ENCODE measurements around the gene ADAMTS6.

The ADAMTS6 gene

GRCh38 chr5:65133477-65134110 is 348.1 kb downstream of the ADAMTS6 start:
- no peaks in the 10 kb centered on the region for H3K36me3 ChIP-seq (ENCODE audit: control insufficient read depth in 4 of 4, insufficient read depth in 4 of 4, low read length in 3 of 4)
- no peaks in the 10 kb centered on the region for H3K4me1 ChIP-seq (ENCODE audit: control extremely low read depth in 1 of 4, control insufficient read depth in 4 of 4, insufficient read depth in 4 of 4, low read length in 3 of 4)
- H3K27me3 ChIP-seq (replicated peaks in 2 of 5; ENCODE audit: control insufficient read depth in 4 of 5, insufficient read depth in 5 of 5, low read length in 4 of 5), result no peaks in the 10 kb centered on the region
- POLR2A ChIA-PET, result no interaction called here
- H3K9me3 ChIP-seq (ENCODE audit: control extremely low read depth in 1 of 5, control insufficient read depth in 4 of 5, insufficient read depth in 2 of 5, low read depth in 1 of 5, low read length in 4 of 5), result no peaks in the 10 kb centered on the region
- CTCF ChIA-PET, result no interaction called here
- WGBS (ENCODE audit: insufficient coverage), result 100% methylated on average over 1 of the region's 2 CpGs
- no peak overlapping the region for H3K27ac ChIP-seq (ENCODE audit: insufficient read depth in 1 of 2, low read depth in 1 of 2, low read length in 2 of 2, poor library complexity in 1 of 2, severe bottlenecking in 2 of 2)
- H3K4me3 ChIP-seq (ENCODE audit: control insufficient read depth in 1 of 7, extremely low read depth in 1 of 7, insufficient read depth in 4 of 7, low read depth in 2 of 7, low read length in 6 of 7), result no peak overlapping the region
- DNase-seq, result no peak

DNA sequence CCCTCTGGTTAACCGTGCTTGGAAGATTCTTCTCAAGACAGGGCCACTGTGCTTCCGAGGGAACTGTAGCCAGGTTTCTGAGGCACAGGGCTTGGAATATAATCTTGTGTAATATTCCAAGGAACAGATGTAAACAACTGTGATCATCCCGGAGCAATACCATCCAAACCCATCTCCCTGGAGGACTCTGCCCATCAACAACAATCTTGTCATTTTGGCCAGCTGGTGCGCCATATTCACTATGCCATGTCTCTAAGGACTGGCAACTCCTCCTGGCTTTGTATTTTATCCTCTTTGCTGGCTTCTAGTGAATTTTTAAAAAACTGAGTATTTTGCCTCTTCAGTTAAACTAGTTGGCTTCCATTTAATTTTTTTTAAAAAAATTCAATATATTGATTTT is 349.3 kb downstream of the ADAMTS6 start:
- DNase-seq, result no peak
- Histone ChIP-seq H3K9me3 (ENCODE audit: control extremely low read depth in 1 of 5, control insufficient read depth in 4 of 5, insufficient read depth in 2 of 5, low read depth in 1 of 5, low read length in 4 of 5) (no peaks in the 10 kb centered on the region), H3K27me3 (replicated peaks in 2 of 5; ENCODE audit: control insufficient read depth in 4 of 5, insufficient read depth in 5 of 5, low read length in 4 of 5) (no peaks in the 10 kb centered on the region), H3K4me3 (ENCODE audit: control insufficient read depth in 1 of 7, extremely low read depth in 1 of 7, insufficient read depth in 4 of 7, low read depth in 2 of 7, low read length in 6 of 7) (no peak overlapping the region), H3K36me3 (ENCODE audit: control insufficient read depth in 4 of 4, insufficient read depth in 4 of 4, low read length in 3 of 4) (no peaks in the 10 kb centered on the region), H3K27ac (ENCODE audit: insufficient read depth in 1 of 2, low read depth in 1 of 2, low read length in 2 of 2, poor library complexity in 1 of 2, severe bottlenecking in 2 of 2) (no peak overlapping the region), H3K4me1 (ENCODE audit: control extremely low read depth in 1 of 4, control insufficient read depth in 4 of 4, insufficient read depth in 4 of 4, low read length in 3 of 4) (no peaks in the 10 kb centered on the region)
- CTCF ChIA-PET, result interaction anchor here (1.3 kb wide), 1 partner anchor 17 kb away, joined by 3 read pairs; no protein-coding TSS in a partner anchor
- WGBS (ENCODE audit: insufficient coverage), result 93% methylated on average over 2 of the region's 4 CpGs
- POLR2A ChIA-PET, result no interaction called here

GRCh38 chr5:65128226-65128625 is 353.5 kb downstream of the ADAMTS6 start:
- Histone ChIP-seq H3K36me3 (ENCODE audit: control insufficient read depth in 4 of 4, insufficient read depth in 4 of 4, low read length in 3 of 4) (no peaks in the 10 kb centered on the region), H3K9me3 (ENCODE audit: control extremely low read depth in 1 of 5, control insufficient read depth in 4 of 5, insufficient read depth in 2 of 5, low read depth in 1 of 5, low read length in 4 of 5) (no peaks in the 10 kb centered on the region), H3K27ac (ENCODE audit: insufficient read depth in 1 of 2, low read depth in 1 of 2, low read length in 2 of 2, poor library complexity in 1 of 2, severe bottlenecking in 2 of 2) (no peak overlapping the region), H3K4me1 (ENCODE audit: control extremely low read depth in 1 of 4, control insufficient read depth in 4 of 4, insufficient read depth in 4 of 4, low read length in 3 of 4) (no peaks in the 10 kb centered on the region), H3K27me3 (replicated peaks in 2 of 5; ENCODE audit: control insufficient read depth in 4 of 5, insufficient read depth in 5 of 5, low read length in 4 of 5) (no peaks in the 10 kb centered on the region), H3K4me3 (ENCODE audit: control insufficient read depth in 1 of 7, extremely low read depth in 1 of 7, insufficient read depth in 4 of 7, low read depth in 2 of 7, low read length in 6 of 7) (no peak overlapping the region)
- CTCF ChIA-PET, result no interaction called here
- no peak for DNase-seq
- POLR2A ChIA-PET, result no interaction called here
- WGBS (ENCODE audit: insufficient coverage), result 87% methylated on average over 4 of the region's 6 CpGs

GRCh38 chr5:65127161-65127901 is 354.4 kb downstream of the ADAMTS6 start:
- CTCF ChIA-PET, result no interaction called here
- Histone ChIP-seq H3K4me1 (ENCODE audit: control extremely low read depth in 1 of 4, control insufficient read depth in 4 of 4, insufficient read depth in 4 of 4, low read length in 3 of 4) (no peaks in the 10 kb centered on the region), H3K27me3 (replicated peaks in 2 of 5; ENCODE audit: control insufficient read depth in 4 of 5, insufficient read depth in 5 of 5, low read length in 4 of 5) (no peaks in the 10 kb centered on the region), H3K9me3 (ENCODE audit: control extremely low read depth in 1 of 5, control insufficient read depth in 4 of 5, insufficient read depth in 2 of 5, low read depth in 1 of 5, low read length in 4 of 5) (no peaks in the 10 kb centered on the region), H3K36me3 (ENCODE audit: control insufficient read depth in 4 of 4, insufficient read depth in 4 of 4, low read length in 3 of 4) (no peaks in the 10 kb centered on the region), H3K27ac (ENCODE audit: insufficient read depth in 1 of 2, low read depth in 1 of 2, low read length in 2 of 2, poor library complexity in 1 of 2, severe bottlenecking in 2 of 2) (no peak overlapping the region), H3K4me3 (ENCODE audit: control insufficient read depth in 1 of 7, extremely low read depth in 1 of 7, insufficient read depth in 4 of 7, low read depth in 2 of 7, low read length in 6 of 7) (no peak overlapping the region)
- 94% methylated on average over 8 of the region's 10 CpGs for WGBS (ENCODE audit: insufficient coverage)
- POLR2A ChIA-PET, result no interaction called here
- DNase-seq, result no peak

- ChIA-PET CTCF (no interaction called here), POLR2A (no interaction called here)
- Histone ChIP-seq H3K36me3 (ENCODE audit: control insufficient read depth in 4 of 4, insufficient read depth in 4 of 4, low read length in 3 of 4) (no peaks in the 10 kb centered on the region), H3K9me3 (ENCODE audit: control extremely low read depth in 1 of 5, control insufficient read depth in 4 of 5, insufficient read depth in 2 of 5, low read depth in 1 of 5, low read length in 4 of 5) (no peaks in the 10 kb centered on the region), H3K27me3 (replicated peaks in 2 of 5; ENCODE audit: control insufficient read depth in 4 of 5, insufficient read depth in 5 of 5, low read length in 4 of 5) (no peaks in the 10 kb centered on the region), H3K4me3 (ENCODE audit: control insufficient read depth in 1 of 7, extremely low read depth in 1 of 7, insufficient read depth in 4 of 7, low read depth in 2 of 7, low read length in 6 of 7) (no peak overlapping the region), H3K4me1 (ENCODE audit: control extremely low read depth in 1 of 4, control insufficient read depth in 4 of 4, insufficient read depth in 4 of 4, low read length in 3 of 4) (no peaks in the 10 kb centered on the region), H3K27ac (ENCODE audit: insufficient read depth in 1 of 2, low read depth in 1 of 2, low read length in 2 of 2, poor library complexity in 1 of 2, severe bottlenecking in 2 of 2) (no peak overlapping the region)
- WGBS (ENCODE audit: insufficient coverage), result 96% methylated on average over 5 of the region's 6 CpGs
- no peak for DNase-seq
These were observed 355.1 kb downstream of the ADAMTS6 start for GRCh38 chr5:65126542-65127069.

DNA sequence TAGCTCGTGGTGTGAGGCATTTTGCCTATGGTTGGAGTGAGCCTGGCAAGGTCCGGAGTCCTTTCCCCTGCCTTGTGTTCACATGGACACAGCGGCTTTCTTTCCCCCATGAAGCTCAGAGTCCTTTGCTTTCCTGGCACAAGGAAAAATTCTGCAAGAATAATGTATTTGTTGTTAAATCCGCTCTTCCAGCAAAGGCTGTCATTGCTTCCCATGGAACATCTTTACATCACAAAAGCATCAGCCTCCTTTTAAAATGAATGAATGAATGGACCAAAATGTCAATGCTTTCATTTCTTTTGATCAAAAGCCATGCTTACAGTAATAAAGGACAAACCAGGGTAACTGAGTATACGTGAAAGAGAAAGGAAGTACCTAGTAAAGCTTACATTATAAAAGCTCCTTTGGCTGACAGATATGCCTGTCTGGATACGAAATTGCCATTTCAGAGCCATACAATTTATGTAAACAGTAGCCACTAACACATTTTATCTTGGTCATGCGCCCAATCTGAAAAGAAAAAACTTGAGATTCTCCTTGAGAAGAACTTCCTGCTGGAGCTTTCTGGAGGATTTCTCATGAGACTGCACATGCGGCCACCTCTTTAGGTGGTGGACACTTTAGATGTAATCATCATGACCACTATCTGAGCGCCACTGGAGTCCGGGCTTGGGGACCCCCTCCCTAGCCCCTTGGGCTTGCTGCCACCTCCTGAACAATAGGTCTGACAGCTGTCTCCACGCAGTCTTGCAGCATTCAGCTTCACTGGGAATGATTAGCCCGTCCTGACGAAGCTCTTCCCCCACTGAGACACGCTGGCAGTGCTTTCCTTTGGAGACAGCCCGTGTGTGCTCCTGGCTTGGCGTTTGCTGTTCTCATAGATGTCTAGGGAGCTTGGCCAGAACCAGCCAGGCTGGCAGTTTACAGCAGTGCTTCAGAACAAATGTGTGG is 355.9 kb downstream of the ADAMTS6 start:
- CTCF ChIA-PET, result interaction anchor here (0.7 kb wide), 1 partner anchor 11 kb away, joined by 4 read pairs; no protein-coding TSS in a partner anchor
- no peak overlapping the region for H3K4me3 ChIP-seq (ENCODE audit: control insufficient read depth in 1 of 7, extremely low read depth in 1 of 7, insufficient read depth in 4 of 7, low read depth in 2 of 7, low read length in 6 of 7)

More for the DNA sequence above, 355.9 kb downstream of the ADAMTS6 start:
- Histone ChIP-seq H3K27ac (ENCODE audit: insufficient read depth in 1 of 2, low read depth in 1 of 2, low read length in 2 of 2, poor library complexity in 1 of 2, severe bottlenecking in 2 of 2) (no peak overlapping the region), H3K9me3 (ENCODE audit: control extremely low read depth in 1 of 5, control insufficient read depth in 4 of 5, insufficient read depth in 2 of 5, low read depth in 1 of 5, low read length in 4 of 5) (no peaks in the 10 kb centered on the region), H3K36me3 (ENCODE audit: control insufficient read depth in 4 of 4, insufficient read depth in 4 of 4, low read length in 3 of 4) (no peaks in the 10 kb centered on the region), H3K4me1 (ENCODE audit: control extremely low read depth in 1 of 4, control insufficient read depth in 4 of 4, insufficient read depth in 4 of 4, low read length in 3 of 4) (no peaks in the 10 kb centered on the region), H3K27me3 (replicated peaks in 2 of 5; ENCODE audit: control insufficient read depth in 4 of 5, insufficient read depth in 5 of 5, low read length in 4 of 5) (no peaks in the 10 kb centered on the region)
- DNase-seq, result no peak
- 80% methylated on average over 14 of the region's 16 CpGs for WGBS (ENCODE audit: insufficient coverage)
- POLR2A ChIA-PET, result no interaction called here
